Activated naive CD8-positive, alpha-beta T cell treated with anti-CD3 and anti-CD28 coated beads, Interleukin-2, amount 50 U/mL, for 16 hours (primary cell): ENCODE data around the gene IMP4.

Experiments used
- DNase-seq: peaks from one replicate; pipeline ENCODE4 v3.0.0-alpha.2; 2020; ENCODE audit warnings: low read depth, low spot score

IMP4 gene

DNA sequence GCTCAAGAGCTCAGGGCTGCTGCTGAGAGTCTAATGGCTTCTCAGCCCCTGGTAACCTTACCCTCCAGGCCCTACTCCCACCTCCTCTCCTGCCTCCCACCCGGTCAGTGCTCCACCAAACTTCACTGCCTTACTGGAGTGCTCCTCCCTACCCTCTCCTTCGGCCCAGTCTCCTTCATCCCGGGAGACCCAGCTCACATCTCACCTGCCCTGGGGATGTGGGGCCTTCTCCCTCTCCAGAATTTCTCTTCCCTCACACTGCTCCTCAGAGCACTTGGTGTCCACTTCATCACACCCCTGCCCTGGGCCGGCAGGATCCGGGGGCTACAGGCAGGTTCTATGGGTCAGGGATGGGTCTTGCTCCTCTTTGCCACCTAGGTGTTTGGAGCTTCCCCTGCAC lies 34.8 kb downstream of the IMP4 start:
- DNase-seq, result no peak

DNA sequence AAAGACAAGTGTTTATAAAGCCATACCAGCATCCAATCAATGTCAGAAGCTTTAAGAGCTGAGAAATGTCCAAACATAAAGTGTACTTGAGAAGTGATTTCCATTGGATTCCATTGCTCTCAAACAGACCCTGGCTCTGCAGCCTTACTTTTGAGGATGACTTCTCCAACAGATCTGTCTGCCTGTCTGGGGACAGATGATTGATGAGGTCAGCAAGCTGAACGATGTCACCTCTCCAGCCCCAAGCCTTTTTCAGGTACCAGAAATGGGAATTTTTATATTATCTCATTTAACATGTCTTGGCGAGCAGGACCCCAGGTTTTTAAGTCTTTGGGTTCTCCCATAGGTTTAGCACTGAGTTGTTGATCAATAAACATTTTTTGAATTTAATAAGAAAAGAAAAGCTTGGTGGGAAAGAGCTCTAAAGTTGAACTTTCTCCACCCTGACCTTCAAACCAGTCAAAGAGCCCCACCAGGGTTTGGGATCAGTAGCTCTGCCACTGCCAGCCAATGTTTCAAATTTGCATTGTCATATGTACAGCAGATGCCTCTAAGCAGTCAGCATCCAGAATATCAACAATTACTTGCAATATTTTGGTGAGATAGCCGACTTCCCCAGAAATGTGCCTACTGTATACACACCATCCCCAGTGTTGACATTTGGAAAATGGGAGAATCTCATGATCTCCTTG lies 35.7 kb downstream of the IMP4 start:
- no peak for DNase-seq

DNA sequence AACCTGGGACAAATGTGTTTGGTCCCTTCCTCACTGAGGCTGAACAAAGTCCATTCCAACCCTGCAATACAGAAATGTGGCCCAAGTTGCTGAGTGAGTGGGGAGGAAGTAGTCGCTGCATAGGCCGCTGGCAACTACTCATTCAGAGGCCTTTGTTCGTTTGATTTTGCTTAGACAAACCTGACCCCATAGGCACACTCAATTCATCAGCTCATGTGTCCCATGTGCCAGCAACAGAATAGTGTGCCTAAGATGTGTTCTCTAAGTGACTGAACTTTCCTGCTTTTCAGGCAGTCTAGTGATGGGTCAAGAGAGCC lies 36.2 kb downstream of the IMP4 start:
- no peak for DNase-seq

DNA sequence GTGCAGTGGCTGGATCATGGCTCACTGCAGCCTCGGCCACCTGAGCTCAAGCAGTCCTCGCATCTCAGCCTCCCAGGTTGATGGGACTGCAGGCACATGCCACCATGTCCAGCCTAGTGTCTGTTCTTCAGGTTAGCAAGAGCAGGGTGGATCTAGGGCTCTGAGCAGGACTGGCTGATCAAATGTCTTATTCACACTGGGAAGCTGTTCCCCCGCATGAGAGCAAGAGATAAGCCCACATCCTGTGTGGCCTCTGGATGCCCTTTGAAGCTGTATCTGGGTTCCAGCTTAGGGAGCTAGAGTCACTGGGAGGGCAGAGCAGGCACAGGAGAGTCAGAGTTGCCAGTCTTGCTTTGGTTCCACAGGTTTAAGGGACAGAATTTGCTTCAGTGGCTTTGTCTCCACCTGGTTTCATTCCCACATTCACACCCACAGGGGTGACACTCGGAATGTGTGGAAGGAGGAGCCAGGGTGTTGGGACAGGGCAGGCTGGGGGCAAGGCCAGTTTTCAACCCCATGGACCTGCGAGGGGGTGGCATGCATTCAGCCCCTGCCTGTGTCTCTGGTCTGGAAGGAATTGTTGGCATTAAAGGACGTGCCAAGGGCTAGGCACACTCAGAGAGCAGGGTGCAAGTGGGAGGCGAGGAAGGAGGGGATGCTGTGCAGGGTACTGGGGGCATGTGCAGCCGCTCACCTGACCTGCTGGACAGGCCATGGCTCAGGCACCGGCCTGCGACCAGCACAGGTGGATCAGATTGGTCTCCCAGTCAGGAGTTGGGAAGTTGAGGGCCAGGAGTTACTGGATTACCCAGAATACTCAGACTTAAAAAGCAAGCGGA lies 37.6 kb downstream of the IMP4 start:
- no peak for DNase-seq

DNA sequence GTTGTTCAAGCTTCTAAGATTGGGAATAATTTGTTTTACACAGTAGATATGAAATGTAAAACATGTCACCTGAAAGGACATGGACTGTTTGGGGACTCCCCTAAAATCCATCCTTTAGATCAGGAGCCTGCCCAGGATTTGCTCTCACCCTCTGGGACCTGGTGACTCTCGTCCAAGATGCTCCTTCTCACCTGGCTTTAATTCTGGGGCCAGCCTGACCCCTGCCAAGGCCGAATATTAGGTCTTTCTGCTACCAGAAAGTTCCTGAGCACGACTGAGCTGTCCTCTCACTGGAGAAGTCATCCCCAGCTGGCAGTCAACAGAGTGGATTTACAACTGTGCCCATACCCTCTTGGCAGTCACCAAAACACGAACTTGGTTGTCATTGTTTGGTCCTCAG lies 38.4 kb downstream of the IMP4 start:
- DNase-seq, result no peak

DNA sequence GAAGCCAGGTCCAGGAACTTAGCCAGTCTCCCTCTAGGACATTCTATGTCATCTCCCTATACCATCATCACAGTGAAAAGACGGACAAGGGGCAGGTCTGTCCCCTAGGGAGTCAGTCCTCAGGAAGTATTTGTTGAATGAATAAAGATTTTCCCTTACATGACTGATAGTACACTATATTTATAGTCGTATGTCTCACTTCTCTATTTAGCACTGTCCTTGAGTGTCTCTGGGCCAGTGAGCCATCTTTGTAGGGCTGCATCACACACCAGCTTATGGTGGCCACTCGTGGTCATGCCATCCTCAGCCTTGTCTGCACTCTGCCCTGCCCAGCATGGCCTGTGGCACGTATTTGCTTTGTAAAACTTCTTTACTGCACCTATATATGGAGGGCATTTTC lies 38.9 kb downstream of the IMP4 start:
- DNase-seq, result no peak

DNA sequence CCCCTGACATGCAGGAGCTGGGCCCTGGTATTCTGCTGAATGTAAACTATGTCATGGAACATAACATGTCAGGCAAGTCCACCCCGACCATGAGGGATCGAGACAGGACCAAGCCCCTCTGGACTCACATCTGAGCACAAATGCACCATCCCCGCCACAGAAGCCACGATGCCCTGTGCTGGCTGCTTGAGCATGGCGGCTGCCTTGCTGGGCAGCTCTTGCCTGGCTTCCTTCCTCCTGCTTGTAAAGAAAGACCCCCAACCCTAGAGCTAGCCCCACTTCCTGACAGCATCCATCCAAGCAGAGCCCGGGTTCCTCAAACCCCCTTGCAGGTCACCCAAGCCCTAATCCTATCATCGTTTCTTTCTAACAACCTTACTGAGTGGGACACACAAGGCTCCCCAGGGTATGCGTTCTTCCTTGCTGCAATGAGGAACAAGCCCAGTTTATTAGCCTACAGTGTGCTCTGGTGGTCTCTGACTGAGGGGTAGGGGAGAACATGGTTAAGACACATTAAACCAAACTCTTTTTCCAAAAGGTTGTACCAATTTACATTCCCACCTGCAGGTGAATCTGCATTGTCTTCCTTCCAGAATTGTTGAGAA lies 39.7 kb downstream of the IMP4 start:
- no peak for DNase-seq

DNA sequence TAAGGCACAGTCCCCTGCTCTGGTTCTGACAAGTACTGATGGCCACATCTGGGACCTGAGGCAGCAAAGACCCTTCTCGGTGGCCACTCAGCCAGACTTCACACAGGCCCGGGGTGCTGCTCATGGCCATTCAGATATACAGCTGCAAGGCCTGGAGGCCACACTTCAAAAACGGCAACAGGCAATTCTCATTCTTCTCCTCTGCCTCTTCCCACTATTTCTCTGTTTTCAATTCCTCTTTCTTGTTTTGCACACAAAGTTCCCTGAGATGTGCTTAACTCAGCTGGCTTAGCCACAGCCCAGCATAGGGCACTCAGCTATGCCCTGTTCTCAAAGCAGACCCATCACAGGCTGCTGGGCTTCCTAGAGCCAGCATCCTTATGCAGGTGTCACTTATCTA lies 43.0 kb downstream of the IMP4 start:
- DNase-seq, result no peak

DNA sequence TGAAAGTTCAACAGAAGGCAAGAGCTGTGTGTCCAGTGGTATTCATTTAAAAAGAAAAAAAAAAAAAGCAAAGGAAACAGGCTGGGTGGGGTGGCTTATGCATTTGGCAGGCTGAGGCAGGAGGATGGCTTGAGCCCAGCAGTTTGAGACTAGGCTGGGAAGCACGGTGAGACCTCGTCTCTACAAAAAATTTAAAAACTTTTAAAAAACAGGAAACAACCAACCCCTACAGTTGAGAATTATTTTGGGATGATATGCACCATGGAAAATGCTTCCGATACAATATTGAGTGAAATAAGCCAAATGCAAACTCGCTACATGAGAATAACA lies 44.3 kb downstream of the IMP4 start:
- DNase-seq, result no peak

DNA sequence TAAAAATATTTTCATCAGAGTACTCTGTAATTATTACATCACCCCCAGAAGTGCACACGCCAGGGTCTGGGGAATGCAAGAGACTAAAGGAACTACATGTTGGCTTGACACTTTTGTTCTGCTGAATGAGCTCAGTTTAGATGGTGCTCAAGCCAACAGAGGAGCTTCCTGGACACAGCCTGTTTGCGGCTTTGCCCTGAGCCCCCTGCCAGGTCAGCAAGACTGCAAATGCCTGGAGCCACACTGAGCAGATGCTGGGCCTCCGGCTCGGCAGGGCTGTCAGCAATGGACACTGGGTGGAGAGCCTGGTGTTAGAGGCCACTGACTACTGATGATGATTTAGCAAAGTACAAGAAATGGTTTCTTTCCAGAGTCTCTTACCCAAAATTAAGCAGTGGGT lies 45.1 kb downstream of the IMP4 start:
- DNase-seq, result no peak

DNA sequence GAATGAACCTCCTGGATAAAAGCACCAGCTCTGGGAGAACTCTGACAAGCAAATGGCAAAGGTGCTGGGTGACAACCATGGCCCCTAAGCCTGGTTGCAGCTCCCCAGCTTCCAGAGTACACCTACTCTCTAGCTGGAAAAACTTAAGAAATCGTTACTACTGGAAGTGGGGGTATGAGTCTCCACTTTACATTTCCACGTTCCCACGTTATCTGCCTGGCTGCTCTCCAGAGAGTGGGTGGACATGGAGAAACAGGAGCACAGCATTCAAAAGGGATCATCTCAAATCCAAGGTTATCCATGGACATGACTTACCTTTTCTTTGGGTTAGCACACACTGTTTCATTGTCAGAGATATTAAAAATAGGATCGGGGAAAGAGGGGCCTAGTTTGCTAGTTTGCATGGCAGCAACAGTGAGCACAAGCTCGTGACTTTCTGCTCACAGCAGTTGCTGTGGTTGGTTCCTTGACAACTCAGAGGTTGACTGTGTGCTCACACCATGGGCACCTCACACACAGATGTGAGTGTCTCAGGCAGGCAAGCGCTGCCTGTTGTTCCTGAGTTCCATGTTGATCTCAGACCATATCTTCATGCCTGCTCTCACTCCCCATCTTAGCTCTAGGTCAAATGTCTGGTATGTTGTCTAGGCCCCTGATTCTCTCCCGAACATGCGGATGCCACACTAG lies 45.7 kb downstream of the IMP4 start:
- DNase-seq, result no peak

DNA sequence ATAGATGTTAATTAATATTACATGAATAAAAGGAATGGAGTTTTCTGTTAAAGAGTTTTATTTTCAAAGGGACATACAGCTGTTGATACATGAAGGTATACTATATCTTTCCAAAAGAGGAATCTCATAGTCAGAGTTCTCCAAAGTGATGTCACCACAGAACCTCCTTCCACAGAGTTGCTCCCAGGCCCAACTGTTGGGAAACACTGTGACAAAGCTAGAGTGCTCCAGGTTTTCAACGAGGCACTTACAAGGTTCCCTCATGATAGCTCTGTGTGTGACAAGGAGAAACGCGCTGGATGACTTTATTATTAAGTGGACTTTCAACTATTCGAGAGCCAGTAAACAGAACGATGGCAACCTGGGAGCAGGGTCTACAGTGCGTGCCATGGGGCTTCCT lies 46.7 kb downstream of the IMP4 start:
- DNase-seq, result no peak

DNA sequence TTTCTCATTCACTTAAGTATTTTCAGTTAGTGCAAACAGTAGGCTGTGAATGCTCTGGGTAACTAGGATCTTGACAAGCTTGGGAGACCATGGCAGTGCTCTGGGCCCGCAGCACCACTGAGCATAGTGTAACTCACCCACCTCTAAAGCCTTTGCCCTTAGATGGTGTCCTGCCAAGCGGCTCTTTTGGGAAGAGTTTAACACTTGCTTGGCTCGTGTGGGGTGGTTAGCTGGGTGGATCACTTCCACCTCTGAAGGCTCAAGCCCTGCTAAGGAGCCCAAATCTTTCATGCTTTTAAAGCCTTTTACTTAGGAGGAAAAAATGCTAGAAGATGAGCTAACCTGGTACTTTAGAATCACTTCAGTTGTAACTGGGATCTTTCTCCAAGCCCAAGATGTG lies 47.1 kb downstream of the IMP4 start:
- DNase-seq, result no peak

DNA sequence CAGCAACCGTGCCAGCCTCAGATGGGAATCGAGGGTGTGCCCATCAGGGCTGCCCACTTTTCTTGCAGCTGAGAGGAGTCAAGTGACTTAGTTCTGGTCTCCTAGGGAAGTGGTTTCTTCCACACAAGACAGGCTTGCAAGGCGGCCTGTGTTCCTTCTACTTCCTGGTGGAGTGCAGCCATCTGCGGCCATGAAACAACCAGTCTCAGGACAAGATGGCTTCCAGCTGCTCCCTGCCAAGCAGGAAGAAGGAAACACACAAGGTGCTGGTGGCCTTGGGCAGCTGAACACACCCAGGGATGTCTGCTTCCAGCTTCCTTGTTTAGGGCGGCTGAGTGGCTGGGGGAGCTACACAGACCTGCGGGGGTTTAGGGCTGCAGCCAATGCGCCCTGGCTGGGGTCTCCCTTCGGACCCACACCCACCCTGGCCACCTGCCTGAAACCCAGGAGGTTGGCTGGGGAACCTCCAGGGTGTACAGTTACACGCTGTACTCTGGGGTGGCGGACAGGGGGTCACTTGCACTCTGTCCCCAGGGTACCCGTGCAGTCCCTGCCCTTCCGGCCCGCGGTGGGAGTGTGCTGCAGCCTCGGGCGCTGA lies 47.9 kb downstream of the IMP4 start:
- DNase-seq, result no peak

DNA sequence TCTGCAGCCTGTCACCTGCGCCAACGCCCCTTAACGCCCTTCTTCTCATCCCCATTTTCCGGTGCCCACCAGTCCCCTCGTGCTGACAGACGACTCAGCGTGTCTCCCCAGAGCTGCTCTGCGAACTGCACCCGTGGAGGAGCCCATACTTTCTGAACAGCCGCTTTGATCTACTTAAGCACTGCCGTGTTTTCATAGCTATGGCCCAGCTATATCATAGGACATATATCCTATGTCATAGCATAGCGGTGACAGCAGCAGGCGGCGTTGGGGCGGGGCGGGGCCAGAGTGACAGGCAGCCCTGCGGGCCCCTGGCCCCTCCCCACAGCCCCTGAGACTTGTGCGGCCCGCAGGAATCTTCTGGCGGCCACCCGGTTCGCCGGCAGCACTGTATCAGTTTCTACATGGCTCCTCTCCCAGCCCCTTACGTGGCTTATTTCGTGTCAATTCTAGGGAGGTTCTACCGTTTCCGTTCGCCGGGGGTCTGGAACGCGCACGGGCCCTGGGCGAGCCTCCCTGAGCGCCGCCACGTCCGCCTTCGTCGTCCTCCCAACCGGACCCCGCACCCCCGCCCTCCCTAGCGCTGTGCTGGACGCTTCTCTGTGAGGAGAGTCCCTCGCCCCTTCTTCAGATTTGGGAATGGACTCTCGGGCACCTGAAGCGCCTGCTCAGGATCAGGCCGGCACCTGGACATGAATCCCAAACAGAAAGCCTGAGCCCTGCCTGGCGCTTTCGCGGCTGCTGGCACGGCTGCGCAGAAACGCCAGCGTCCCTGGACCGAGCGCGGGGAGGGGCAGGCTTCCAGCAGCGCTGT lies 48.6 kb downstream of the IMP4 start:
- DNase-seq, result peak; percentile 42

DNA sequence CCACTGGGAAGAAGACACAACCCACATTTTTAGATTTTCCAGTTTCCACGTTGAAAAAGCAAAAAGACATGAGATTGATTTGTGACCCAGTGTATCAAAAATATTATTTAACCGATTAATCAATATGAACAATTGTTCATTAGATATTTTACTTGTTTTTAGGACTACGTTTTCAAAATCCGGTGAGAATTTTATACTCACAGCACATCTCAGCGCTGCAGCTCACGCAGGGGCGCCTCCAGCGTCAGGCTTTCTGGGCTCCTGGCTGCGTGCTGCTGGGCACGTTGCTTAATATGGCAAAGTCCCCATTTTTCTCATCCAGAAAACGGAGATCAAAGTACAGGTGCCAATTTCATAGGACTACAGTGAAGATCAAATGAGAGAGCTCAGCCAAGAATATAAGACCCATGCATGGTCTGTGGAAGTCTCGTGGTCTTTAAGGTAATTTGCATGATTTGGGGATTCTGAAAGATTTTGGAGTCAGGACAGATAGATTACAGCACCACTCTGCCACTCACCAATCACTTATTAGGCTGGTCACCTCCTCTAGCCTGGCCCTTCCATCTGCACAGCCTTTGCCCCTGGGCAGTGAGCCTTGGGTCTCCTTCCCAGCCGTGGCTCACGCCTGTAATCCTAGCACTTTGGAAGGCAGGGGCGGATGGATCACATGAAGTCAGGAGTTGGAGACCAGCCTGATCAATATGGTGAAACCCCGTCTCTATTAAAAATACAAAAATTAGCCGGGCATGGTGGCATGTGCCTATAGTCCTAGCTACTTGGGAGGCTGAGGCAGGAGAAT lies 49.4 kb downstream of the IMP4 start:
- no peak for DNase-seq

DNA sequence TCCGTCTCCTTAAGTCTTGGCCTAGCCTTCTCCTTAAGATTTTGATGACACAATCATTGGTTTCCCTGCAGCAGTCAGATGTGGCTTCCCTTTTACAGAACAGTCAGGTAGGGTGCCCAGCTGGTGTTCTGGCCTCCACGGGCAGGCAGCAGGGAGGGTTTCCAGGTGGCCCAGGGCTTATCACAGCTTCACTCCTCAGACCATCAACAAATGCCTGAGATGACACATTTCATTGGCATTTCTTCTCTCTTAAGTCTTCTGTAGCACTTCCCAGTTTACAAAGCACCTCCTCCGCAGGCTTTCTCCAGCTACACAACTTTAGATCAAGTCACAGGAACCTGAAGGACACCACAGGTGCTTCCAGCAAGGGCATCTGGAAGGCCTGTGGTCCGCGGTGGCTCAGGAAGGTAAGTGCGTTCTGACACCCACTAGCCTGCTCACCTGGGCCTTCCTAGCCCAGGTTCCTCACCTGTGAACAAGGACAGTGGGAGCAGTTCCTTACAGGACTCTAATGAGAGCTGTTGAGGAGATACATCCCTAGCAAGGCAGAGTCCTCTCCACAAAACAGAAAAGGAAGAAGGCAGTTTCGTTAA lies 50.7 kb downstream of the IMP4 start:
- no peak for DNase-seq
